WTC11 (cell line): ENCODE data around the gene NCBP3. TPM values are rescaled to one million over a fixed set of nuclear protein-coding genes. Genes with fewer than 3 reads are reported as not detected.

Experiments used
- ATAC-seq: fragments of 200-7000 bp; cut with Tn5 transposase; 2 replicates; pipeline ENCODE4 v1.10.0; 2021; ENCODE audit warnings: mild to moderate bottlenecking, moderate library complexity
- CTCF ChIA-PET: fragments of 300-600 bp; sonication (Branson Sonifier 250); formaldehyde crosslinking; loops from one replicate; lab custom pipeline; 2021; ENCODE audit warnings: antibody characterized with exemption; lab: Charles Lee
- POLR2A ChIA-PET: fragments of 350-600 bp; sonication (Branson Sonifier 250); formaldehyde crosslinking; loops from one replicate; lab custom pipeline; 2021; ENCODE audit warnings: antibody characterized with exemption; lab: Charles Lee
- DNase-seq: peaks from one replicate; pipeline ENCODE4 v3.0.0; 2021; ENCODE audit warnings: low spot score
- H3K27ac Mint-ChIP-seq: 2 replicates; pipeline ENCODE4 v1.8.0; 2021; ENCODE audit warnings: mixed read lengths
- H3K27me3 Mint-ChIP-seq: 2 replicates; pipeline ENCODE4 v1.8.0; 2021; ENCODE audit warnings: low read depth, mild to moderate bottlenecking, moderate library complexity, mixed read lengths
- H3K36me3 Mint-ChIP-seq: 2 replicates; pipeline ENCODE4 v1.8.0; 2021; ENCODE audit warnings: mixed read lengths
- H3K4me1 Mint-ChIP-seq: 2 replicates; pipeline ENCODE4 v1.8.0; 2022; ENCODE audit warnings: mixed read lengths
- H3K4me3 Mint-ChIP-seq: 2 replicates; pipeline ENCODE4 v1.8.0; 2021; ENCODE audit warnings: mild to moderate bottlenecking, moderate library complexity, mixed read lengths
- H3K9me3 Mint-ChIP-seq: 2 replicates; pipeline ENCODE4 v1.8.0; 2021; ENCODE audit warnings: mixed read lengths
- ELF4 ChIP-seq: sonication (generic); formaldehyde crosslinking; IDR thresholded peaks from 2 replicates; pipeline ENCODE4 v1.8.1; 2022; ENCODE audit warnings: low read depth, mild to moderate bottlenecking, moderate library complexity, missing genetic modification reagents
- ERG ChIP-seq: fragments of 250-450 bp; sonication (Bioruptor Pico); IDR thresholded peaks from 2 replicates; pipeline ENCODE4 v1.8.0; 2021; ENCODE audit warnings: mild to moderate bottlenecking
- ETV6 ChIP-seq: sonication (generic); formaldehyde crosslinking; IDR thresholded peaks from 2 replicates; pipeline ENCODE4 v1.8.1; 2022; ENCODE audit warnings: mild to moderate bottlenecking, missing genetic modification reagents
- HMGA2 ChIP-seq: fragments of 250-450 bp; sonication (Bioruptor Pico); IDR thresholded peaks from 2 replicates; pipeline ENCODE4 v1.4.0; 2021; ENCODE audit warnings: mild to moderate bottlenecking, moderate library complexity
- HMGXB4 ChIP-seq: sonication (generic); formaldehyde crosslinking; IDR thresholded peaks from 2 replicates; pipeline ENCODE4 v1.8.1; 2023; ENCODE audit warnings: mild to moderate bottlenecking, moderate library complexity, missing genetic modification reagents
- JUN ChIP-seq: sonication (generic); formaldehyde crosslinking; IDR thresholded peaks from 2 replicates; pipeline ENCODE4 v1.8.0; 2023; ENCODE audit warnings: mild to moderate bottlenecking, missing genetic modification reagents
- KAT7 ChIP-seq: sonication (generic); formaldehyde crosslinking; IDR thresholded peaks from 2 replicates; pipeline ENCODE4 v1.8.1; 2023; ENCODE audit warnings: missing genetic modification reagents, mild to moderate bottlenecking, borderline replicate concordance
- MLX ChIP-seq: sonication (generic); formaldehyde crosslinking; IDR thresholded peaks from 2 replicates; pipeline ENCODE4 v1.8.1; 2023; ENCODE audit warnings: mild to moderate bottlenecking, missing genetic modification reagents, moderate library complexity
- NFE2L1 ChIP-seq: sonication (generic); formaldehyde crosslinking; IDR thresholded peaks from 2 replicates; pipeline ENCODE4 v1.8.1; 2023; ENCODE audit warnings: missing genetic modification reagents
- NR3C1 ChIP-seq: sonication (generic); formaldehyde crosslinking; conservative IDR thresholded peaks from 2 replicates; pipeline ENCODE4 v1.8.1; 2023; ENCODE audit warnings: low read depth, mild to moderate bottlenecking, missing genetic modification reagents
- PRDM15 ChIP-seq: sonication (generic); formaldehyde crosslinking; IDR thresholded peaks from 2 replicates; pipeline ENCODE4 v1.8.0; 2022; ENCODE audit warnings: missing genetic modification reagents
- TCF7 ChIP-seq: sonication (generic); formaldehyde crosslinking; IDR thresholded peaks from 2 replicates; pipeline ENCODE4 v1.8.0; 2022; ENCODE audit warnings: mild to moderate bottlenecking, low read depth, missing genetic modification reagents, moderate library complexity
- ZNF121 ChIP-seq: sonication (generic); formaldehyde crosslinking; IDR thresholded peaks from 2 replicates; pipeline ENCODE4 v1.8.0; 2023; ENCODE audit warnings: missing genetic modification reagents
- ZNF416 ChIP-seq: fragments of 250-450 bp; sonication (Bioruptor Pico); IDR thresholded peaks from 2 replicates; pipeline ENCODE4 v1.9.0; 2021; ENCODE audit warnings: mild to moderate bottlenecking, inconsistent platforms
- ZNF425 ChIP-seq: fragments of 250-450 bp; sonication (Bioruptor Pico); conservative IDR thresholded peaks from 2 replicates; pipeline ENCODE4 v1.9.0; 2021; ENCODE audit warnings: mild to moderate bottlenecking
- ZNF512 ChIP-seq: sonication (generic); formaldehyde crosslinking; IDR thresholded peaks from 2 replicates; pipeline ENCODE4 v1.8.1; 2022; ENCODE audit warnings: missing genetic modification reagents, borderline replicate concordance
- total RNA-seq: library from RNA; stranded (reverse); gene quantifications from 3 replicates; pipeline ENCODE4 v1.2.3, GENCODE V29; 2021

The NCBP3 gene
- total RNA-seq, 1 experiment from 2014 or later = 48.7 TPM

- DNase-seq (no peak), ATAC-seq (no peak)
- Mint-ChIP-seq H3K9me3 (no peaks in the 10 kb centered on the region), H3K4me1 (no peaks in the 10 kb centered on the region), H3K27ac (no peak overlapping the region), H3K36me3 (peaks cover 62% of the 10 kb centered on the region), H3K27me3 (no peaks in the 10 kb centered on the region), H3K4me3 (no peak overlapping the region)
- TF ChIP-seq ZNF416 (CRISPR knock-in tag) (no peak), ETV6 (CRISPR knock-in tag) (no peak), NFE2L1 (CRISPR knock-in tag) (no peak), TCF7 (CRISPR knock-in tag) (no peak), ERG (CRISPR knock-in tag) (no peak), HMGXB4 (no peak)
- CTCF ChIA-PET = interaction anchor here (4.2 kb wide), 1 partner anchor 77 kb away, joined by 25 read pairs; no protein-coding TSS in a partner anchor
- POLR2A ChIA-PET = no interaction called here
These were observed 31.7 kb downstream of the NCBP3 start for GRCh38 chr17:3814361-3814760.

- Mint-ChIP-seq H3K4me1 (no peaks in the 10 kb centered on the region), H3K27me3 (no peaks in the 10 kb centered on the region), H3K4me3 (no peak overlapping the region), H3K27ac (no peak overlapping the region), H3K9me3 (no peaks in the 10 kb centered on the region), H3K36me3 (peaks cover 58% of the 10 kb centered on the region)
- ChIA-PET POLR2A (no interaction called here), CTCF (interaction anchor here (4.2 kb wide), 1 partner anchor 76 kb away, joined by 25 read pairs; no protein-coding TSS in a partner anchor)
- TF ChIP-seq ZNF425 (CRISPR knock-in tag) (no peak), HMGA2 (CRISPR knock-in tag) (no peak), JUN (CRISPR knock-in tag) (no peak), PRDM15 (no peak), ZNF121 (CRISPR knock-in tag) (no peak)
- ATAC-seq (no peak), DNase-seq (no peak)
These were observed 32.9 kb downstream of the NCBP3 start for GRCh38 chr17:3813171-3813570.

- no peaks in the 10 kb centered on the region for H3K9me3 Mint-ChIP-seq
- no peak for ATAC-seq
- no peaks in the 10 kb centered on the region for H3K4me1 Mint-ChIP-seq
- DNase-seq = no peak
- H3K27me3 Mint-ChIP-seq = no peaks in the 10 kb centered on the region
- ChIA-PET POLR2A (no interaction called here), CTCF (interaction anchor here (0.6 to 3.4 kb wide), 3 partner anchors 14 to 75 kb away, joined by 3 to 35 read pairs (median 6); no protein-coding TSS in a partner anchor)
- no peak overlapping the region for H3K27ac Mint-ChIP-seq
- no peak overlapping the region for H3K4me3 Mint-ChIP-seq
- H3K36me3 Mint-ChIP-seq = peaks cover 60% of the 10 kb centered on the region
- no peak for TF ChIP-seq ZNF416 (CRISPR knock-in tag)
- TF ChIP-seq NR3C1 = no peak
- no peak for TF ChIP-seq MLX (CRISPR knock-in tag)
- no peak for TF ChIP-seq ELF4 (CRISPR knock-in tag)
- TF ChIP-seq ZNF512 (CRISPR knock-in tag) = no peak
- TF ChIP-seq KAT7 (CRISPR knock-in tag) = no peak
These were observed 33.3 kb downstream of the NCBP3 start for GRCh38 chr17:3812771-3813170.
